Measurements from ENCODE around the gene UPF1.
"Not testable (repeated sequence)": the region's sequence is repeated elsewhere in the genome, so short reads cannot be mapped to it uniquely, and the experiment has no call there.

Gene UPF1

GRCh38 chr19:18803550-18804138, 28.1 kb upstream of the UPF1 start:
- no peaks in the 10 kb centered on the region for H3K9me3 ChIP-seq (ENCODE audit: control insufficient read depth, low read length)
- no peaks in the 10 kb centered on the region for H3K36me3 ChIP-seq (ENCODE audit: control insufficient read depth, insufficient read depth, low read length)
- H3K9ac ChIP-seq (ENCODE audit: low read length): no peak overlapping the region
- peaks cover 9% of the 10 kb centered on the region for H3K4me1 ChIP-seq (ENCODE audit: control insufficient read depth, insufficient read depth, low read length)
- no peak overlapping the region for H3K4me3 ChIP-seq (ENCODE audit: low read length)
- peaks cover 4% of the 10 kb centered on the region for H3K27me3 ChIP-seq (ENCODE audit: control insufficient read depth, insufficient read depth, low read length)

GRCh38 chr19:18804139-18804601, 27.6 kb upstream of the UPF1 start:
- Histone ChIP-seq H3K4me3 (ENCODE audit: low read length) (no peak overlapping the region), H3K36me3 (ENCODE audit: control insufficient read depth, insufficient read depth, low read length) (no peaks in the 10 kb centered on the region), H3K4me1 (ENCODE audit: control insufficient read depth, insufficient read depth, low read length) (peaks cover 4% of the 10 kb centered on the region), H3K9ac (ENCODE audit: low read length) (no peak overlapping the region), H3K9me3 (ENCODE audit: control insufficient read depth, low read length) (no peaks in the 10 kb centered on the region), H3K27me3 (ENCODE audit: control insufficient read depth, insufficient read depth, low read length) (peaks cover 4% of the 10 kb centered on the region)

- no peaks in the 10 kb centered on the region for H3K9me3 ChIP-seq (ENCODE audit: control insufficient read depth, low read length)
- peaks cover 4% of the 10 kb centered on the region for H3K27me3 ChIP-seq (ENCODE audit: control insufficient read depth, insufficient read depth, low read length)
- no peak overlapping the region for H3K4me3 ChIP-seq (ENCODE audit: low read length)
- no peaks in the 10 kb centered on the region for H3K36me3 ChIP-seq (ENCODE audit: control insufficient read depth, insufficient read depth, low read length)
- H3K4me1 ChIP-seq (ENCODE audit: control insufficient read depth, insufficient read depth, low read length): no peaks in the 10 kb centered on the region
- H3K9ac ChIP-seq (ENCODE audit: low read length): no peak overlapping the region
Measured at GRCh38 chr19:18804643-18805042, 27.1 kb upstream of the UPF1 start.

- no peaks in the 10 kb centered on the region for H3K36me3 ChIP-seq (ENCODE audit: control insufficient read depth, insufficient read depth, low read length)
- no peaks in the 10 kb centered on the region for H3K4me1 ChIP-seq (ENCODE audit: control insufficient read depth, insufficient read depth, low read length)
- no peaks in the 10 kb centered on the region for H3K9me3 ChIP-seq (ENCODE audit: control insufficient read depth, low read length)
- H3K9ac ChIP-seq (ENCODE audit: low read length): no peak overlapping the region
- no peak overlapping the region for H3K4me3 ChIP-seq (ENCODE audit: low read length)
- H3K27me3 ChIP-seq (ENCODE audit: control insufficient read depth, insufficient read depth, low read length): peaks cover 4% of the 10 kb centered on the region
Measured at GRCh38 chr19:18807861-18808331, 23.9 kb upstream of the UPF1 start.

- no peak overlapping the region for H3K9ac ChIP-seq (ENCODE audit: low read length)
- H3K27me3 ChIP-seq (ENCODE audit: control insufficient read depth, insufficient read depth, low read length): no peaks in the 10 kb centered on the region
- no peaks in the 10 kb centered on the region for H3K9me3 ChIP-seq (ENCODE audit: control insufficient read depth, low read length)
- no peaks in the 10 kb centered on the region for H3K4me1 ChIP-seq (ENCODE audit: control insufficient read depth, insufficient read depth, low read length)
- no peak overlapping the region for H3K4me3 ChIP-seq (ENCODE audit: low read length)
- H3K36me3 ChIP-seq (ENCODE audit: control insufficient read depth, insufficient read depth, low read length): no peaks in the 10 kb centered on the region
Measured at GRCh38 chr19:18809149-18809868, 22.4 kb upstream of the UPF1 start.

GRCh38 chr19:18811638-18812037, 20.1 kb upstream of the UPF1 start:
- H3K27me3 ChIP-seq (ENCODE audit: control insufficient read depth, insufficient read depth, low read length); H3K9ac ChIP-seq (ENCODE audit: low read length); H3K9me3 ChIP-seq (ENCODE audit: control insufficient read depth, low read length); H3K36me3 ChIP-seq (ENCODE audit: control insufficient read depth, insufficient read depth, low read length); H3K4me1 ChIP-seq (ENCODE audit: control insufficient read depth, insufficient read depth, low read length); H3K4me3 ChIP-seq (ENCODE audit: low read length): not testable (repeated sequence)

GRCh38 chr19:18814063-18814462, 17.7 kb upstream of the UPF1 start:
- H3K9me3 ChIP-seq (ENCODE audit: control insufficient read depth, low read length): no peaks in the 10 kb centered on the region
- H3K27me3 ChIP-seq (ENCODE audit: control insufficient read depth, insufficient read depth, low read length): no peaks in the 10 kb centered on the region
- no peaks in the 10 kb centered on the region for H3K36me3 ChIP-seq (ENCODE audit: control insufficient read depth, insufficient read depth, low read length)
- H3K9ac ChIP-seq (ENCODE audit: low read length): no peak overlapping the region
- H3K4me3 ChIP-seq (ENCODE audit: low read length): no peak overlapping the region
- H3K4me1 ChIP-seq (ENCODE audit: control insufficient read depth, insufficient read depth, low read length): no peaks in the 10 kb centered on the region

- H3K9ac ChIP-seq (ENCODE audit: low read length): no peak overlapping the region
- no peaks in the 10 kb centered on the region for H3K4me1 ChIP-seq (ENCODE audit: control insufficient read depth, insufficient read depth, low read length)
- no peaks in the 10 kb centered on the region for H3K9me3 ChIP-seq (ENCODE audit: control insufficient read depth, low read length)
Measured at GRCh38 chr19:18815673-18816072, 16.1 kb upstream of the UPF1 start.

GRCh38 chr19:18816645-18817044, 15.1 kb upstream of the UPF1 start:
- H3K4me1 ChIP-seq (ENCODE audit: control insufficient read depth, insufficient read depth, low read length); H3K9ac ChIP-seq (ENCODE audit: low read length); H3K9me3 ChIP-seq (ENCODE audit: control insufficient read depth, low read length); H3K27me3 ChIP-seq (ENCODE audit: control insufficient read depth, insufficient read depth, low read length); H3K36me3 ChIP-seq (ENCODE audit: control insufficient read depth, insufficient read depth, low read length); H3K4me3 ChIP-seq (ENCODE audit: low read length): not testable (repeated sequence)

More at GRCh38 chr19:18815673-18816072, 16.1 kb upstream of the UPF1 start:
- Histone ChIP-seq H3K36me3 (ENCODE audit: control insufficient read depth, insufficient read depth, low read length) (no peaks in the 10 kb centered on the region), H3K4me3 (ENCODE audit: low read length) (no peak overlapping the region), H3K27me3 (ENCODE audit: control insufficient read depth, insufficient read depth, low read length) (no peaks in the 10 kb centered on the region)

- H3K4me1 ChIP-seq (ENCODE audit: control insufficient read depth, insufficient read depth, low read length): no peaks in the 10 kb centered on the region
- no peaks in the 10 kb centered on the region for H3K27me3 ChIP-seq (ENCODE audit: control insufficient read depth, insufficient read depth, low read length)
- H3K36me3 ChIP-seq (ENCODE audit: control insufficient read depth, insufficient read depth, low read length): no peaks in the 10 kb centered on the region
- no peaks in the 10 kb centered on the region for H3K9me3 ChIP-seq (ENCODE audit: control insufficient read depth, low read length)
- no peak overlapping the region for H3K4me3 ChIP-seq (ENCODE audit: low read length)
- H3K9ac ChIP-seq (ENCODE audit: low read length): no peak overlapping the region
Measured at GRCh38 chr19:18817574-18817973, 14.2 kb upstream of the UPF1 start.

- Histone ChIP-seq H3K4me3 (ENCODE audit: low read length) (no peak overlapping the region), H3K9ac (ENCODE audit: low read length) (no peak overlapping the region), H3K27me3 (ENCODE audit: control insufficient read depth, insufficient read depth, low read length) (no peaks in the 10 kb centered on the region), H3K4me1 (ENCODE audit: control insufficient read depth, insufficient read depth, low read length) (peaks cover under 1% of the 10 kb centered on the region), H3K9me3 (ENCODE audit: control insufficient read depth, low read length) (peaks cover 6% of the 10 kb centered on the region), H3K36me3 (ENCODE audit: control insufficient read depth, insufficient read depth, low read length) (no peaks in the 10 kb centered on the region)
Measured at GRCh38 chr19:18828786-18829185, 3.0 kb upstream of the UPF1 start.

GRCh38 chr19:18830488-18830887, 1.3 kb upstream of the UPF1 start:
- H3K4me3 ChIP-seq (ENCODE audit: low read length): no peak overlapping the region
- peaks cover 6% of the 10 kb centered on the region for H3K9me3 ChIP-seq (ENCODE audit: control insufficient read depth, low read length)
- no peaks in the 10 kb centered on the region for H3K36me3 ChIP-seq (ENCODE audit: control insufficient read depth, insufficient read depth, low read length)
- peaks cover 17% of the 10 kb centered on the region for H3K4me1 ChIP-seq (ENCODE audit: control insufficient read depth, insufficient read depth, low read length)
- H3K27me3 ChIP-seq (ENCODE audit: control insufficient read depth, insufficient read depth, low read length): no peaks in the 10 kb centered on the region
- H3K9ac ChIP-seq (ENCODE audit: low read length): no peak overlapping the region
